Mesenteric fat pad (tissue), 1 donor: ENCODE data around the gene IPCEF1. TPM values are rescaled to one million over a fixed set of nuclear protein-coding genes. Genes with fewer than 3 reads are reported as not detected.

Experiments used
- DNase-seq: peaks from one replicate; pipeline ENCODE4 v3.0.0-alpha.2; 2020; ENCODE audit warnings: low spot score
- long read RNA-seq: library from polyadenylated mRNA; unstranded; transcript quantifications from one replicate; pipeline ENCODE4 v2.0.0, GENCODE V29; 2020
- total RNA-seq: library from RNA; stranded (reverse); fragmentation: NEBNext Ultra II Directional; extraction: Animal tissue kit (Norgen Biotek cat#: 25700); gene quantifications from one replicate; pipeline ENCODE4 v1.2.1, GENCODE V29; 2021
- donor health status: DM: yes; HTN: yes; CAD: no.

Gene IPCEF1, protein sequence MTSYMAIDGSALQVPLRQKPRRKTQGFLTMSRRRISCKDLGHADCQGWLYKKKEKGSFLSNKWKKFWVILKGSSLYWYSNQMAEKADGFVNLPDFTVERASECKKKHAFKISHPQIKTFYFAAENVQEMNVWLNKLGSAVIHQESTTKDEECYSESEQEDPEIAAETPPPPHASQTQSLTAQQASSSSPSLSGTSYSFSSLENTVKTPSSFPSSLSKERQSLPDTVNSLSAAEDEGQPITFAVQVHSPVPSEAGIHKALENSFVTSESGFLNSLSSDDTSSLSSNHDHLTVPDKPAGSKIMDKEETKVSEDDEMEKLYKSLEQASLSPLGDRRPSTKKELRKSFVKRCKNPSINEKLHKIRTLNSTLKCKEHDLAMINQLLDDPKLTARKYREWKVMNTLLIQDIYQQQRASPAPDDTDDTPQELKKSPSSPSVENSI
- 1.5 TPM for total RNA-seq
- long read RNA-seq, partial matches to known transcripts, result 0 of 1 reads
- long read RNA-seq, other reads (novel, unspliced or antisense), result 0 of 1 reads

DNA sequence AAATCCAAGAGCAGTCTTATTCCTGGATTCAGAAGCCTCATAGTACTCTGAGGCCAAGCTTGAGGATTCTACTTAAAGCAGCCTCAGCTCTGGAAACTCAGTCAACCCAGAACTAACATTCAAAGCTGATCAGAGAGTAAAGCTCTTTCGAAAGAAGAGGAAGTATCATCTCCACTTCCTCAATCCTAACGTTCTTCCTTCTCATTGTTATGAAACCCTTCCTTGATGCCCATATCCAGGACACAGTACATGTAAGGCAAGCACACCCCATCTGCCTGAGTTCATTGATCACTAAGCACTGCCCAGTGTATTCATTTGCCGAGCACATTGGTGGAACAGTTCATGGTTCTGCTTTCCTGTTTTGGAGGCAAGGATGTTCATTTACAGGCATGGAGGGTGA lies at the start of gene IPCEF1:
Gene IPCEF1, minus strand, starts transcription at position 114 of the 400 bp plus-strand sequence. CDS start 90,856 bp downstream, outside the sequence.
- no peak for DNase-seq

DNA sequence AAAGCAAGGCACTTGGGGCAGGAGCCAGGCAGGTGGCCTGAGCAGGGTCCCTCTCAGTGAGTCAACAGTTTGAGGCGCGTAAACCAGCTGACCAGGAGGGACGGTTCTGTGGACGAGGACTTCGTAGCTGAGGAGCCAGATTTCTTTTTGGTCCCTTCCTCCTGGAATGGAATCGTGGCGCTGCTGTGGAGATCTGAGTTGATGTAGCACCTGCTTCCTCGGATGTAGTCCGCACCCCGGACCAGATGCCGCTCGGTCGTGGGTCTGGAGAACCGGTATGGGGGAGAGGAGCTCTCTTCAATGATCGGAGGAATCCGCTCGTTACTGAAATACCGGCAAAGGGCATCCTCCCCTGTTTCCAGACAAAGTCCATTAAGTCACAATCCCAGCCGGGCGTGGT lies 49.7 kb upstream of the IPCEF1 start:
- DNase-seq, result no peak

DNA sequence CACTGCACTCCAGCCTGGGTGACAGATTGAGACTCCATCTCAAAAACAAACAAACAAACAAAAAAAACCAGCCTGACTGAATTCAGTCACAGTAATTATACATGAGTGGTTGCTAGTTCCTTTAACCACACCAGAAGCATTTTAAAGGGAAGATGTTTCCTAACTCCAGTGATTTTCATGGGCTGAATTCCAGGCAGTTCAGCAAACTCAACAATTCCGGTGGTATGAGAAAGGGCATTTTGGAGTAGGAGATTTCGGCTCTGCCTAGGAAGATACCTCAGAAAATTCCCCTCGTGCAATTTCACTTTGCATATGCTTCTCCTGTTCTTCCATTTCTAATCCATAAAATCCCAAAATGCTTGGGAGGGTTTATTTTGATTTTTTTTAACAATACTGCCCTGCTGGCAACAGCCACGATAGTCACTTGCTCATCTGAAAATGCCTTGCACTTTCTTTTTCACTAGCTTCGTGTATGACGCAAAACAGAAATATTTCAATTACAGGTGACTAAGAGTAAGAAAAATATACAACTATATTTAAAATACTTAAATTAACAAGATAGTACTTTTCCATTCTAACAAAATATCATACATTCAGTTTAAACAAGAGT lies 48.3 kb upstream of the IPCEF1 start:
- DNase-seq, result no peak

DNA sequence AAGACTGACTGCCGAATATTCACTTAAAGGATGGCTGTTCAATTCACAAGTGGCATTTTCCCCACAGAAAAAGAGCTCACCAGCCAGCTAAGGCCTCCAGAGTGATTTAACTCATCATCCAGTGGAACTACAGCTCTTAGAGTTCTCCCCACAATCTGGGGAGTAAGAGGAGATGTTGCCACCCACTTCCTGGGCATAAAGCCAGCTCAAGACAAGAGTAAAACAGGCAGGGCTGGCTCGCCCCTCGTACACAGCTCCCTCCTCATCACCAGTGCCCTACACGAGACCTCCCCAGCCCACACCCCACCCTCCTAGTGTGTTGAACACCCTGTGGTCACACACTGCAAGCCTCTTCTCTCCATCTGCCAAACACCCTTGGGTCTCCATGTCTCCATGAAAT lies 47.2 kb upstream of the IPCEF1 start:
- no peak for DNase-seq

DNA sequence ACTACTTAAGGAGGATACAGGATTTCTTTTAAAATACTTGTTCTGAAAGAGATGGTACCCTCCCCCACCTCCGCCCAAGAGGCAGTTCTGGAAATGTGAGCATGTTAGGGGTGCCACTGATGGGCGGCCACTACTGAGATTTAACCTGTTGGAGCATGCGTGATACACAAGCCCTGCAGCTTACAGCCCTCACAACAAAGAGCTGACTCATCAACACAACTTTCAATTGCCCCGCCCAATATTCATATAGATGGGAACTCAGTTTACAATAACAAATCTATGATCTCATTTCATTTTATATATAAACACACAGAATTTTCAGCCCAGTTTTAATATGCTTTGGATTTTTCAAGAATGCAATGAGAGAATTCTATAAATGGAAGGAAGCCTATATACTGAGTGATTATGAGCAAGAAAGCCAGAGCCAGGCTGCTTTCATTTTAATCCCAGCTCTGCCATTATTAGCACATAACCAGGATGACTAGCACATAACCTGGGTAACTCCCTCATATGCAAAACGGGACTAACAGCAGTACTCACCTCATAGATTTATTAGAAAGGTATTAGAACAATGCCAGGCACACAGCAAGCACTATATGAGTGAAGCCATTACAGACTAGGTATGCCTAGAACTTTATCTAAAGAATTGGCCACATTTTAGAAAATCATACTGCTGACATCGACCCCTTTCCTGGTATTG lies 45.6 kb upstream of the IPCEF1 start:
- no peak for DNase-seq

DNA sequence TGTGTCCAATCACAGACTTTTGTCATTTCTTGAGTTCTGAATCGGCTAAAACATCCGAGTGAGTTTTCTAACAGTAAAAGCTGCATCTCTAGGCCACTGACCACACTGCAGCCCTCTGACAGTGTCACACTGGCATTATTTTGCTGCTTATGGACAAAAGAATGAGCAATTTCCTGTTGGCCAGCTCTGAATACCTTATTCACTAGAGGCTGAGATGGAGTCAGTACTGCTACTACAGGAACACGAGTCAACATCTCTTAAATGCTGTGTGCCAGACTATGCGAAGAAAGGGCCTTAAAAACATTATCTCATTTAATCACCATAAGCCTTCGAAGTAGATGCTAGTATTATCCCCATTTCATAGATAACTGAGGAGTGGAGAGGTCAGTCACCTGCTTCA lies 42.5 kb upstream of the IPCEF1 start:
- DNase-seq, result no peak

DNA sequence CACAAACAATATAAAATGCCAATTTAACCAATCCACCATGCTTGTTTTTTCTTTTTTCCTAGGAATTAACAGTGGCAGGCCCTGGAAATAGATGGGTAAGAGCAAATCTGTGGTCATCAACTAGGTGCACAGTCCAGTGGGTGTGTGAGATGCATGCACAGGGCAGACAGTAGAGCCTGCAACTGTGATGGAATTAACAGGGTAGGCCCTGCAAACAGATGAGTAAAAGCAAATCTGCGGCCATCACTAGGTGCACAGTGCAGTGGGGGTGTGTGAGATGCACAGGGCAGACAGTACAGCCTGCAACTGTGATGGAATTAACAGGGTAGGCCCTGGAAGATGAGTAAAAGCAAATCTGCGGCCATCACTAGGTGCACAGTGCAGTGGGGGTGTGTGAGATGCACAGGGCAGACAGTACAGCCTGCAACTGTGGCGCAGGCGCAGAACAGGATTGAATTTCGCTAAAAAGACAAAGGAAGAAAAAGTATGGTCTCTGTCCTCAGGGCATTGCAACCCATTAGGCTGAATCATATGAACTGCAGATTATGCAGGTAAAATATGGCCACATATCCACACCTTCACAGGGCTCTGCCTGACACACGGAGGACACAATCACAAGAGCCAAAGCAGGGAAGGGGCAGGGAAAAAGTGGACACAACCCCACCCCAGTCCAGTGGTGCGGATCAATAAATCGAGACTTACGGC lies 41.0 kb upstream of the IPCEF1 start:
- DNase-seq, result no peak

DNA sequence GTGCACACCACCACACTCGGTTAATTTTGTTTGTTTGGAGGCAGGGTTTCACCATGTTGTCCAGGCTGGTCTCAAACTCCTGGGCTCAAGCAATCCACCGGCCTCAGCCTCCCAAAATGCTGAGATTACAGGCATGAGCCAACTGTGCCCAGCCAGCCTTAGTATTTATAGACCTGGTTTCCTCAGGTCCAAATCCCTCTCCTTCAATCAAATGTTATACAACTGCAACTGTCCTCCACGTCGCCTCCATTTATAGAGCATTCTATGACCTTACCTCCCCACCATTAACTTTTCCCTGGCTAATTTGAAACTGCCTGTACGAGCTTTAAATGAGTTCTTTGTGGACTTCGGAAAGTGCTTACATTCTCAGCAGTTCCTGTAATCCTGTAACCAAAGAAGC lies 39.3 kb upstream of the IPCEF1 start:
- no peak for DNase-seq

DNA sequence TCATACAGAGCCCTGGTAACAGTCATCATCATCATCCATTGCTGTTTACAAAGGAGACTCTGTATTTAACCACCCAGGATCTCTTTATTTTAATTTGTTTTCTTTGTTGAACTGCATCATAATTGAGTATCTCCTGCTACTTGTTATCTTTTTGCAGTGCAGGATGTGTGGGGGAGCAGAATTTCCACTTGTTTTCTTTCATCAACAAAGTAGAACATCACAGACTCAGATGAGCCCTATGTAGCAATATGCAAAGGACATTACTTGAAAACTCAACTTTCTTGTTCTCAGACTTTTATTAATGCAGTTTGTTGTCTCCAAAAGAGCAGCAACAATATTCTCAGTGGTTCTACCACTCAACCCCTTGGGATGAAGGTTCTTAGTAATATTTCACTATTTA lies 38.7 kb upstream of the IPCEF1 start:
- DNase-seq, result no peak

DNA sequence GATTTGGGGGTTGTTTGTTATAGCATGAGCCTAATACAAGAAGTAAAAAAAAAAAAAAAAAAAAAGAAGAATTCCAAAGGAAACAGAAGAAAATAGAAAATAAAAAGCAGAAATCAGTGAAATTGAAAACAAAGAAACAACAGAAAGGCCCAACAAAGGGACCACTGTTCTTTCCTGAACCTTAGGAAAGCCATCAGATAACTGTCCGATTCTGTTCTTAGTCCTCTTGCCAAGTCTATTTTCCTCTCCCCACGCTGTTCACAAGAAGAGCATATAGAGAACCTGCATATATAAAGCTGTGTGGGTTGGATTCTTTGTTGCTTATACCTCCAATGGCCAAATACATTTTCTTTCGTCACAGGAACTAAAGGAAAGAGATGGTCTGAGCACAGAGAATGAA lies 38.0 kb upstream of the IPCEF1 start:
- no peak for DNase-seq

DNA sequence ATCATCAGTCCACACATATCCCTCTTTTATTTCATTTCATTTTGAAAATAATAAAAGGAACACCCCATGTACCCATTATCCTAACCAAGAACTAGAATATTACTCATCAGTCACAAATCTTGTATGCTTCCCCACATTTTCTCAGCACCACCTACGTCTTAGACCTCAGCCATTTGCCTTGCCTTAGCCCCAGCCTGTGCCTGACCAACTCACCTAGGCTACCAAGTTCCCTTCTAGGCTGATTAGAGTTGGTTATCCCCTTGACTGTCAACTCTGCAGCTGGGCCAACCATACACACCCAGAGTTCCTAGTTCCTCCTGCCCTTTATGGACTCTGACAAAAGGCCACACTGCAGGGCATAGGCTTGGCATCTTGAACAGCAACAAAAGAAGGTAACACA lies 33.4 kb upstream of the IPCEF1 start:
- no peak for DNase-seq

DNA sequence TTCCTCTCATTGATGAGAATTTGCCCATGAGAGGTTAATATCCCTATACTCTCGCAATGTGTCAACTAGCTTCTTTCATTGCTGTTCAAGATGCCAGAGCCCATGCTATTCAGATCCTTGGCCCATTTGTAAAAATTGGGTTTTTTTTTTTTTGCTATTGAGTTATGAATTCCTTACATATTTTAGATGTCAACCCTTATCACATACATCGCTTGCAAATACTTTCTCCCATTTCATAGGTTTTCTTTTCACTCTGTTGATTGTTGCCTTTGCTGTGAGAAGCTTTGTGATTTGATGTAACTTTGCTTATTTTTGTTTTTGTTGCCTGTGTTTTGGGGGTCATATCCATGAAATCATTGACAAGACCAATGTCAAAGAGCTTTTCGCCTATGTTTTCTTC lies 32.2 kb upstream of the IPCEF1 start:
- no peak for DNase-seq

DNA sequence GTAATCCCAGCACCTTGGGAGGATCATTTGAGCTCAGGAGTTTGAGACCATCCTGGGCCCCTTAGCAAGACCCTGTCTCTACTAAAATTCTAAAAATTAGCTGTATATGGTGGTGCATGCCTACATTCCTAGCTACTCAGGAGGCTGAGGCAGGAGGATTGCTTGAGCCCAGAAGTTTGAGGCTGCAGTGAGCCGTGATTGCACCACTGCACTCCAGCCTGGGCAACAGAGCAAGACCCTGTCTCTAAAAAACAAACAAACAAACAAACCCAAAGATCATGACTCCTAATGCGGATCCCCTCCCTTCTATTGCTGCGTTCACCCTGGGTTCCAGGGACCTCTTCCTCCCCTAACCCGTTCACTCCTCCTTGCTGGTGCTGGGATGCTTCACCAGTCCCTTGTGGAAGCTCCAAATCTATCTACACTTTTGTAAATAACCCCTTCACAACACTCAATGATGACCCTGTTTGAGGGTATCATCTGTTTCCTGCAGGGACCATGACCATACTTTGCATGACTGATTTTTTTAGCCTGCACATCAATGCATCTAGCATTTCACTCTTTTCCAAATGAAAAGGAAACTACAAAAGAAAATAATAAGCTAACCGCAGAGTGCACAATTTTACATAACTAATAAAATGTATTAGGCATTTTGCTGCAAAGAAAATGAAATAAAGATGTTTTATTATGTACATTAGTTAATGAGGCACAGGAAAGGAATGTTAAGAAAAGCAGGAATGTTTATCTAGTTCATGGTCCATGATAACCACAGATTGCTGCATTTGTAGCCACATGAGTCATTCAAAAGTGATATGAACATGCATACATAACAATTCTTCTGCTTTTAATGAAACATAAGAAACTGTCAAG lies 30.5 kb upstream of the IPCEF1 start:
- DNase-seq, result no peak

DNA sequence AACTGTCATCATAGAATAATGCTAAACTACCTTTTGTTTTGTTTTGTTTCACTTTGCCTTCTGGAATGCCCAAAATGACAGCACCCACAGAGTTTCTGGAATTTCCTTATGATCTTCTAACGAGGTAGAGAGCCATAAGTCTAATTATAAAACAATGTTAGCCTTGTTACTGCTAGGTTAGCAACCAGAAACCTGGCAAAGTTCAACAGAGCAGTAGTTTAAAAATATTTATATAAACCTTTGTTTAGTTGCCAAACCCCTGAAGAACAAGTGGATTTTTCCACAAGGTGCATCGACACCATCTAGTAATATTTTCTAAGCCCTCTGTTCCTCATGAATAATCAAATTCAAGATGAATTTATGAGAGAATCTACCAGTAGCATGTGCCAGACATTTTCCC lies 27.6 kb upstream of the IPCEF1 start:
- DNase-seq, result no peak

DNA sequence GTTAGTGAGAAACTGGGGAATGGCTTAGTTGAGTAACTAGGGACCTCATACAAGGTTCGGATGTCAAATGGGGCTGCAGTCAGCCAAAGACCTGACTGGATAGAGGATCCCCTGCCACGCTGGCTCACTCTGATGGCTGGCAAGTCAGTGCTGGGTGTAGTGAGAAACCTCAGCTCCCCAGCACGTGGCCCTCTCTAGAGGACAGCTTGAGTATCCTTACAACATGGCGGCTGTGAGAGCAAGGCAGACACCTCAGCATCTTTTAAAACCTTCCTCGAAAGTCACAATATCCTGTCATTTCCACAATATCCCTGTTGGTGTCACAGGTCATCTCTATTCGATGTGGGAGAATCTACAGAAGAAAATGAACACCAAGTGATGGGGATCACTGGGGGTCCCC lies 26.7 kb upstream of the IPCEF1 start:
- no peak for DNase-seq

DNA sequence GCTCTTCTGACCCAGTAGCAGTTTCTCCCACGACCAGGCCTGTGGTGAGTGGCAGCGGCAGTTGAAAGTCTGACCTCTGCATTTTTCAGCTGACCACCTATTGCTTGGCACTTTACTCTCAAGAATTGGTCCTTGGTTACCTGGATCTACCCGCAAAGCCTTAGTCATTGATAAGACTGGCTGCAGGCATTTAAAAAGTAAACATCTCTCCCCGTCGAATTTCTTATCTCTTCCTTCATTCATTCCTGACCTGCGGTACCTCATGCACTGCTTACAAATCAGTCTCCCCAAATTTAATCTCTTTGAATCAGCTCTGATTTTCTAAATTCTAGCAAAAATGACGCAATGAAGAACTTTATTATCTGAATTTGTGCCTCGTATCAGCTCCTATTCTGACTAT lies 26.1 kb upstream of the IPCEF1 start:
- no peak for DNase-seq

DNA sequence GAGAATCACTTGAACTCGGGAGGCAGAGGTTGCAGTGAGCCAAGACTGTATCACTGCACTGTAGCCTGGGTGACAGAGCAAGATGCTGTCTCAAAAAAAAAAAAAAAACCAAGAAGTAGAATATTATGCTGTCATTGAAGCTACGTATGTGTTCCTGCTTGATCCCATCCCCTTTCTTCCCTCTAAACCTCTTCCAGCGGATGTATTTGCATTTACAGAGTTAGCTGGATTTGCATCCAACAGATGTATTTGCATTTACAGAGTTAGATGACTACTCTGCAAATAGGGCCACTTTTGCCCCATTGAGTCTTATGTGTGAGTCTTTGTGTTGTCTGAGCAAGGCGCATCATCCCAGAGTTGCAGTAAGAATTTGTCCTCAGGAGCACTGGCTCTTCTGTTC lies 24.9 kb upstream of the IPCEF1 start:
- DNase-seq, result no peak

DNA sequence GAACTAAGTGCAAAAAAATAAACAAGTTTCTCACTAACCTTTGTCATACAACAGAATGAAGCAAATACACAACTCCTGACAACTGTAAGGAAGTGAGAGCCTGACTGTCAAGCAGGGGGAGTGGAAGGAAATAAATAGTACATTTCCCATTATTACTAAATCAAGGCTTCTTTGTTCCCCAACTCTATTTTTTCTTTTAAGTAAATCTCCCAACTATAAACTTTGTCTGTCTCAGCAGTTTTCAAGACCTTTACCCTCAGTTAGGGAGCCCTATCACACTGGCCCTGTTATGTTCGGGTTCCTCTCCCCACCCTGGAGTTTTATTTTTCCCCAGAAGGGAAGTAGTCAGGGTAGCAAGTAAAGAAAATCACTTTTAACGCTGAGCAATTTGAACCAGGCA lies 24.1 kb upstream of the IPCEF1 start:
- no peak for DNase-seq

DNA sequence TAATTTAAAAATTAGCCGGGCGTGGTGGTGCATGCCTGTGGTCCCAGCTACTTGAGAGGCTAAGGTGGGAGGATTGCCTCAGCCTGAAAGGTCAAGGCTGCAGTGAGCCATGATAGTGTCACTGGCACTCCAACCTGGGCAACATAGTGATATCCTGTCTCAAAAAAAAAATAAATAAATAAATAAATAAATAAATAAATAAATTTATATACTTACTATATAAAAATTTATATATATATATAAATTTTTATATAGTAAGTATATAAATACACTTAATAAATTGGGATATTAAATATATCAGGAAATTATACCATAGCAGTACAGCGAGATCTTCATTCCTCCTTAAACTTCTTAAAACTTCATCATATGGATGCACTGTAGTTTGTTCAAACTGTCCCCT lies 23.0 kb upstream of the IPCEF1 start:
- no peak for DNase-seq

DNA sequence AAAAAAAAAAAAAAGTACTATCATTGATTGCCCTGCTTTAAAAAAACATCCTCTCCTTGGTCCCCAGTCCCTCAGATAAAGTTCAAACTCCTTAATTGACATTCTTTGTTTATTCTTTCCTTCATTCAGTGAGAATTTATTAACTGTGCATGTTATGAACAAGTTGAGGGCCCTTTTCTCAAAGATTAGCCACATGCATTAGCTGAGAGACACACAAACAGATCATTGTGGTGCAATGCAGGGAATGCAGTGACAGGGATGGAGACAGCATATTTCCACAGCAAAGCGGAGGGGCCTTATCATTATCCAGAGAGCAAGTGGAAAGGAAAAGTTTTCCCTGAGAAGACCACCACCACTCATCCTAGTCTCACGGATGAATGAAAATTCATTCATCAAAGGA lies 21.9 kb upstream of the IPCEF1 start:
- DNase-seq, result no peak

DNA sequence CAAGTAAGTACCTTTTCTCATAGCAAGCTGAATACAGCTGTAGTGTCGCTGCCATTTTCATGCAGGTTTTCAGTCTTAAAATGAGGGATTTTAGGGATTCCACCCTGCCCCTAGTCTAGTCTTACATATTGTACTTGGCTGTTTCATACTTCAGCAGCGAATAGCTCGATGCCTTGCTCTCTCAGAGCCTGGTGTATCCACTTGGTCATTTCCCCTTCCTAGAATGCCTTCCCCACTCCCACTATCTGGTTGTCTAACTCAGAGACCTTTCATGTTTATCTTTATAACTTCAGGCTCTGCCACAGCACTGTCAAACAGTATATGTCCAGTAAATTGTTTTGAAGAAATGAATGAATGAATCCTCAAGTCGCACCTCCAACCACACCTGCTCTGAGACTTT lies 21.1 kb upstream of the IPCEF1 start:
- no peak for DNase-seq
